Mesenchymal stem cell (in vitro differentiated cells and primary cell): ENCODE data around the gene NOL4L.

Experiments used
- DNase-seq: peaks from one replicate; pipeline ENCODE4 v3.0.0-alpha.2; 2013
- H2AFZ ChIP-seq: one replicate; pipeline ENCODE4 v1.6.1; 2013; ENCODE audit warnings: low read depth, mild to moderate bottlenecking, control low read depth, inconsistent platforms, low read length, moderate library complexity
- H2AK5ac ChIP-seq: 2 replicates; pipeline ENCODE4 v1.6.1; 2013; ENCODE audit warnings: low read length, moderate library complexity, mild to moderate bottlenecking, inconsistent platforms; ENCODE audit not compliant: severe bottlenecking
- H2BK120ac ChIP-seq: one replicate; pipeline ENCODE4 v1.6.1; 2013; ENCODE audit warnings: low read depth, mild to moderate bottlenecking, inconsistent platforms, low read length, moderate library complexity
- H2BK12ac ChIP-seq, 2 experiments: one replicate each; pipeline ENCODE4 v1.6.1; 2013; ENCODE audit warnings: inconsistent platforms in 2 of 2, low read length in 2 of 2, mild to moderate bottlenecking in 2 of 2, moderate library complexity in 2 of 2, control low read depth in 1 of 2
- H2BK15ac ChIP-seq: one replicate; pipeline ENCODE4 v1.6.1; 2013; ENCODE audit warnings: mild to moderate bottlenecking, low read depth, inconsistent platforms; ENCODE audit not compliant: poor library complexity, severe bottlenecking
- H2BK5ac ChIP-seq: 2 replicates; pipeline ENCODE4 v1.6.1; 2013; ENCODE audit warnings: low read depth, mild to moderate bottlenecking, low read length, control low read depth, inconsistent platforms; ENCODE audit not compliant: poor library complexity, severe bottlenecking
- H3K14ac ChIP-seq, 2 experiments: one replicate each; pipeline ENCODE4 v1.6.1; 2013; ENCODE audit warnings: inconsistent platforms in 2 of 2, low read length in 2 of 2, control low read depth in 1 of 2, mild to moderate bottlenecking in 1 of 2, moderate library complexity in 1 of 2
- H3K18ac ChIP-seq, 2 experiments: one replicate each; pipeline ENCODE4 v1.6.1; 2013; ENCODE audit warnings: inconsistent platforms in 2 of 2, low read length in 2 of 2, control low read depth in 1 of 2, low read depth in 1 of 2, mild to moderate bottlenecking in 1 of 2
- H3K23ac ChIP-seq, 2 experiments: one replicate each; pipeline ENCODE4 v1.6.1; 2013; ENCODE audit warnings: inconsistent platforms in 2 of 2, low read length in 2 of 2, mild to moderate bottlenecking in 2 of 2, moderate library complexity in 2 of 2, control low read depth in 1 of 2
- H3K27ac ChIP-seq: 2 replicates; pipeline ENCODE4 v1.5.1; 2013; ENCODE audit warnings: mild to moderate bottlenecking, moderate library complexity, low read length, control low read depth, inconsistent platforms; ENCODE audit not compliant: poor library complexity, severe bottlenecking
- H3K27me3 ChIP-seq, 2 experiments: 2 replicates each; pipeline versions ENCODE4 v1.6.1 to v1.7.0; 2013; ENCODE audit warnings: low read length in 2 of 2, mild to moderate bottlenecking in 2 of 2, moderate library complexity in 2 of 2, control low read depth in 1 of 2, inconsistent platforms in 1 of 2; ENCODE audit not compliant: control insufficient read depth in 1 of 2, insufficient read depth in 1 of 2
- H3K36me3 ChIP-seq, 2 experiments: 2 replicates each; pipeline versions ENCODE4 v1.6.1 to v1.7.0; 2013; ENCODE audit warnings: low read length in 2 of 2, control low read depth in 1 of 2, inconsistent platforms in 1 of 2, low read depth in 1 of 2, mild to moderate bottlenecking in 1 of 2; ENCODE audit not compliant: insufficient read depth in 2 of 2, control insufficient read depth in 1 of 2
- H3K4ac ChIP-seq, 2 experiments: one replicate each; pipeline ENCODE4 v1.6.1; 2013; ENCODE audit warnings: inconsistent platforms in 2 of 2, low read length in 2 of 2, mild to moderate bottlenecking in 2 of 2, moderate library complexity in 2 of 2, control low read depth in 1 of 2, low read depth in 1 of 2
- H3K4me1 ChIP-seq: 2 replicates; pipeline ENCODE4 v1.6.1; 2013; ENCODE audit warnings: low read depth, low read length, control low read depth; ENCODE audit not compliant: control insufficient read depth, insufficient read depth
- H3K4me2 ChIP-seq: 2 replicates; pipeline ENCODE4 v1.6.1; 2013; ENCODE audit warnings: low read length, mild to moderate bottlenecking, inconsistent platforms; ENCODE audit not compliant: poor library complexity, severe bottlenecking
- H3K4me3 ChIP-seq, 2 experiments: 2 replicates each; pipeline versions ENCODE4 v1.5.1 to v1.7.0; 2013; ENCODE audit warnings: low read length in 2 of 2, mild to moderate bottlenecking in 2 of 2, control low read depth in 1 of 2, low read depth in 1 of 2; ENCODE audit not compliant: insufficient read depth in 1 of 2
- H3K79me1 ChIP-seq: replicated peaks from 2 replicates; pipeline ENCODE4 v1.6.1; 2013; ENCODE audit warnings: mild to moderate bottlenecking, control low read depth, low read length, inconsistent platforms; ENCODE audit not compliant: poor library complexity, severe bottlenecking
- H3K9ac ChIP-seq: 2 replicates; pipeline ENCODE4 v1.7.0; 2013; ENCODE audit warnings: mild to moderate bottlenecking, low read length, moderate library complexity
- H3K9me3 ChIP-seq: 2 replicates; pipeline ENCODE4 v1.7.0; 2013; ENCODE audit warnings: mild to moderate bottlenecking, low read length; ENCODE audit not compliant: control insufficient read depth
- H4K8ac ChIP-seq: one replicate; pipeline ENCODE4 v1.6.1; 2013; ENCODE audit warnings: inconsistent platforms, mild to moderate bottlenecking, low read length, moderate library complexity
- H4K91ac ChIP-seq: one replicate; pipeline ENCODE4 v1.6.1; 2013; ENCODE audit warnings: mild to moderate bottlenecking, low read length, inconsistent platforms
- WGBS: methylation state at CpG from one replicate; pipeline ENCODE4 v1.1.7; 2013; ENCODE audit warnings: mixed read lengths; 5-methylcytosine and 5-hydroxymethylcytosine counted together

NOL4L gene

DNA sequence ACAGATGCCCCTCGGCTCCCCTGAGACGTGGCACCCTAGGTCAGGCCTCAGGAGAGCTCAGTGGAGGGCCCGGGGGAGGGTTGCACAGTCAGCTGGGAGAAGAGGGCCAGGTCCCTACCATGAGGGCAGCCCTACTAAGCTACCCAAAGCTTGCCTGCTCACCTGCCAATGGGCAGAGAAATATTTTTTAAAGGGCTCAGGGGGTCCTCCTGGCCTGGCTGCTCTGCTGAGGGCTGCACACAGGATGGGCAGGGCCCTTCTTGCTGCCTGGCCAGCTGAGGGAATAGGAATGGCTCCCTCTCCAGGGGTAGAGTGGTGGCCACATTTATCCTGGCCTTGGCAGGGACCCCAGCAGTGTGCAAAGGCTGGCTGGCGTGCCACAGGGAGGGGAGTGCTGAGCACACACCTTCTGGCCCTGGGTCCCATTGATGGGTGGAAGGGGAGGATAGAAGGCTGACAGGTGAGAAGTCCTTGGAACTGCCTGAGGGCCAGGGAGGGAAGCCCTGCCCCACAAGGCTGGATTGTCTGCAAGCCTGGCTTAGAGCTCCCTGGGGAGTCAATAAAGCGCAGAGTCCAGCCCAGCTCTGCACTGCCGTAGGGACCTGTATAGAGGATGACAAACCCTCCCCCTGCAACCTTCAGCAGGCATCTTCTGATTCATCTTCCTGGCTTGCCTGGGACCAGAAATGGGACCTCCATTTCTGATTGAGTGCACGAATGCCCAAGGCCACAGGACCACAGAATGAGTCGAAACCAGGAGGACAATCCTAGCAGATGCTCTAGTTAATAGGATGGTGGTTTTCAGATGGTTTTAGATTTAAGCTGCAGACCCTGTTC lies 62.1 kb downstream of the NOL4L start:
- DNase-seq = no peak
- H2AFZ ChIP-seq = no peak overlapping the region
- WGBS = 66% methylated on average over 8 of the region's 8 CpGs
- H3K36me3 ChIP-seq = peaks cover 0 to 4% of the 10 kb centered on the region in 2 experiments
- peak overlapping the region; percentile 15 for H4K8ac ChIP-seq
- peaks cover 4 to 20% of the 10 kb centered on the region in 2 experiments for H3K27me3 ChIP-seq
- no peak overlapping the region for H2BK5ac ChIP-seq
- no peak overlapping the region for H3K23ac ChIP-seq
- H3K4ac ChIP-seq = no peak overlapping the region
- no peak overlapping the region for H3K4me3 ChIP-seq
- no peaks in the 10 kb centered on the region for H3K79me1 ChIP-seq
- no peak overlapping the region for H2BK120ac ChIP-seq
- peaks cover 27% of the 10 kb centered on the region for H3K4me1 ChIP-seq
- no peak overlapping the region for H3K18ac ChIP-seq
- no peak overlapping the region for H4K91ac ChIP-seq
- H2BK15ac ChIP-seq = peak overlapping the region; percentile 32
- no peak overlapping the region for H3K4me2 ChIP-seq
- H2BK12ac ChIP-seq = no peak overlapping the region
- no peaks in the 10 kb centered on the region for H3K9me3 ChIP-seq
- no peak overlapping the region for H3K9ac ChIP-seq
- peak overlapping the region in 1 of 2 experiments; percentile 71 for H3K14ac ChIP-seq
- no peak overlapping the region for H3K27ac ChIP-seq
- H2AK5ac ChIP-seq = no peak overlapping the region

DNA sequence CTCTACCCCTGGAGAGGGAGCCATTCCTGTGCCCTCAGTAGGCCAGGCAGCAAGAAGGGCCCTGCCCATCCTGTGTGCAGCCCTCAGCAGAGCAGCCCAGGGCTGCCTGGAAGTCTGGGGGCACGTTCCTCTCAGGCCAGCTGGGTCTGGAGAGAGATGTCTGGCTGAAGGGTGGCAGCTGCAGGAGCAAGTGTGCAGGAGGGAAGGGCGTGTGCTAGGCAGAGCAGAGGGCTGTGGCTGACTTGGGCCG lies 62.7 kb downstream of the NOL4L start:
- H2AK5ac ChIP-seq = no peak overlapping the region
- no peak overlapping the region for H3K4me3 ChIP-seq
- H3K9ac ChIP-seq = no peak overlapping the region
- H2BK120ac ChIP-seq = no peak overlapping the region
- H3K4me1 ChIP-seq = peaks cover 25% of the 10 kb centered on the region
- peaks cover under 1 to 20% of the 10 kb centered on the region in 2 experiments for H3K27me3 ChIP-seq
- no peak overlapping the region for H3K23ac ChIP-seq
- peak overlapping the region; percentile 9 for H2BK15ac ChIP-seq
- H2BK5ac ChIP-seq = no peak overlapping the region
- peaks cover 0 to 4% of the 10 kb centered on the region in 2 experiments for H3K36me3 ChIP-seq
- no peak overlapping the region for H3K4ac ChIP-seq
- no peak for DNase-seq
- H3K79me1 ChIP-seq = no peaks in the 10 kb centered on the region
- peak overlapping the region in 1 of 2 experiments; percentile 4 for H3K14ac ChIP-seq
- H4K8ac ChIP-seq = no peak overlapping the region
- no peak overlapping the region for H2BK12ac ChIP-seq
- no peak overlapping the region for H2AFZ ChIP-seq
- H3K9me3 ChIP-seq = no peaks in the 10 kb centered on the region
- peak overlapping the region in 1 of 2 experiments; percentile 21 for H3K18ac ChIP-seq
- no peak overlapping the region for H3K4me2 ChIP-seq
- H4K91ac ChIP-seq = no peak overlapping the region
- WGBS = 78% methylated on average over 3 of the region's 3 CpGs
- H3K27ac ChIP-seq = no peak overlapping the region

DNA sequence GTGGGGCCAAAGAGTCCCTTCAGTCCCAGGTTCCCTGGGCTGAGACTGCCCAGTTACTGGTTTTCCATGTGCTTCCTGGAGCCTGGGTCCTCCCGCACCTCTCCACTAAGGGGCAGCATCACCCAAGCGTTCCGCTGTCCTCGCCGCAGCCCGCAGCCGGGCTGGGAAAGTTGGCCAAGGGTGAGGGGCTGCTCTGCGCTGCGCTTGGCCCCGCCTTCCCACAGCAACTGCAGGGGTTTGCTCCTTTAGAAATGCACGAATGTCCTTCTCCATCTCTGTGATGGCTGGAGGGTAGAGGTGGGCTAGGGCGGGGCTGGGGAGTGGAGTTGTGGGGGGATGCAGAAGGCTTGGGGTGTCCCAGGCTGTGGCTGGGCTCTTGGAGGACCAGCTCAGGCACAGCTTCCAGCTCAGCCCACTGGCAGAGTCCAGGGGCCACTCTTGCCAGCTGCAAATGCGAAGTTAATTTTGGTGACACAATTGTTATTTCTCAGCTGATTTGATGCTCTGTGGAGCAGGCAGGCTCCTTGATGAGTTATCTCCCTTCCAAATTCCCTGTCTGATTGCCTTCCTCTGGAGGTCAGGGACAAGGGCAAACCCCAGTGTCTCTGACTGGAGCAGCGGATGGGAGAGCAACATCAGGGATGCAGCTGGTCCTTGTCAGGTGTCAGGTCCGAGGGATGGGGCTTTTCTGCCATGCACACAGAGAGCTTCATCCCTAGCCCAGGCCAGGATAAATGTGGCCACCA lies 63.2 kb downstream of the NOL4L start:
- no peak overlapping the region for H2AK5ac ChIP-seq
- no peak overlapping the region for H3K23ac ChIP-seq
- H2BK120ac ChIP-seq = no peak overlapping the region
- H3K4ac ChIP-seq = no peak overlapping the region
- H2AFZ ChIP-seq = no peak overlapping the region
- H3K14ac ChIP-seq = no peak overlapping the region
- no peak overlapping the region for H2BK15ac ChIP-seq
- H3K27me3 ChIP-seq = peaks cover 0 to 20% of the 10 kb centered on the region in 2 experiments
- H3K36me3 ChIP-seq = peaks cover 0 to 4% of the 10 kb centered on the region in 2 experiments
- DNase-seq = peak; percentile 54
- no peak overlapping the region for H4K8ac ChIP-seq
- H3K9me3 ChIP-seq = no peaks in the 10 kb centered on the region
- no peak overlapping the region for H3K18ac ChIP-seq
- H3K9ac ChIP-seq = no peak overlapping the region
- H2BK5ac ChIP-seq = no peak overlapping the region
- H3K79me1 ChIP-seq = no peaks in the 10 kb centered on the region
- H3K4me1 ChIP-seq = peaks cover 27% of the 10 kb centered on the region
- H3K4me2 ChIP-seq = no peak overlapping the region
- H3K27ac ChIP-seq = no peak overlapping the region
- 9% methylated on average over 15 of the region's 15 CpGs for WGBS
- peak overlapping the region in 1 of 2 experiments; percentile 24 for H2BK12ac ChIP-seq
- no peak overlapping the region for H3K4me3 ChIP-seq
- no peak overlapping the region for H4K91ac ChIP-seq

DNA sequence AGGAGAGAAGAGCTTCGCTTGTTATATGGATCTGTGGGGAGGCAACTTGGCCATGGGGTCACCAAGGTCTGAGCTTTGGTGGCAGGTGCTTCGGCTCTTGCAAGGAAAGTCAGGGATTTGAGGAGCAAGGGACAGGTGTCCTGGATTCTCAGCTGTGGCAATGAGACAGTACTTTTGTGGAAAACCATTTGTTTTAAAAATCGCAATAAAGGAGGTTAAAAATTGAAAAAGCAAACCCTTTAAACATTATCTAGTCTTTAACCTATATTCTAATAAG lies 64.3 kb downstream of the NOL4L start:
- no peak for DNase-seq
- Histone ChIP-seq H2BK120ac (no peak overlapping the region), H3K9ac (no peak overlapping the region), H3K18ac (no peak overlapping the region), H3K4me3 (no peak overlapping the region), H2BK5ac (no peak overlapping the region), H3K4me1 (peaks cover 32% of the 10 kb centered on the region), H2AFZ (no peak overlapping the region), H4K91ac (no peak overlapping the region), H2BK15ac (no peak overlapping the region), H3K23ac (no peak overlapping the region), H3K36me3 (peaks cover 0 to 6% of the 10 kb centered on the region in 2 experiments), H2AK5ac (no peak overlapping the region), H3K27me3 (peaks cover 0 to 21% of the 10 kb centered on the region in 2 experiments), H3K14ac (no peak overlapping the region), H3K4me2 (no peak overlapping the region), H3K9me3 (no peaks in the 10 kb centered on the region), H2BK12ac (no peak overlapping the region), H4K8ac (no peak overlapping the region), H3K79me1 (no peaks in the 10 kb centered on the region), H3K27ac (no peak overlapping the region), H3K4ac (no peak overlapping the region)
- WGBS = 90% methylated on average over 2 of the region's 3 CpGs
